Measurements from ENCODE around the gene TEX13D.

TEX13D gene

DNA sequence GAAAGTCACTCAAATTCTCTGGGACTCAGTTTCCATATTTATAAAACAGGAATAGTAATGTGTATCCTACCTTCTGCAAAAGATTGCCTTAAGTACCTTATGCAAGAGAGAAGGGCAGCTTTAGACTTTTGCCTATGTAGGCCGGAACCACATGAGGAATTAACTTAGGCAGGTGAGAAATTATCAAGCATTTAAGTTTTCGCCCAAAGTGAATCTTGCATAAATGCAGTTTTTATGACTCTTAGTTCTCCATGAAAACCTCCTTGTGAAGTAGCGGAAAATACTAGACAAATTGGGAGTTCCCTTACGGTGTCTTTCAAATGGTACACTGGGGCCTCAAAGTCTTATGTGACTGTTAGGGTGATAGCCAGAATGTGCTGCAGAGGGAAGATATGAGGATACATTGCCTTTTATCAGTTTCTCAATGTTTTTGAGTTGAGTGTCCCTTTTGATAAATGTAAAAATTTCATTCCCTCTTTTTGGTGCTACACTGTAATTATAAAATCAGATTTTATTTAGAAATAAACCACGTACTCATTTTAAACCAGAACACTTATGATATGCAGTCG, 16.5 kb downstream of the TEX13D start:
- no peak for DNase-seq

DNA sequence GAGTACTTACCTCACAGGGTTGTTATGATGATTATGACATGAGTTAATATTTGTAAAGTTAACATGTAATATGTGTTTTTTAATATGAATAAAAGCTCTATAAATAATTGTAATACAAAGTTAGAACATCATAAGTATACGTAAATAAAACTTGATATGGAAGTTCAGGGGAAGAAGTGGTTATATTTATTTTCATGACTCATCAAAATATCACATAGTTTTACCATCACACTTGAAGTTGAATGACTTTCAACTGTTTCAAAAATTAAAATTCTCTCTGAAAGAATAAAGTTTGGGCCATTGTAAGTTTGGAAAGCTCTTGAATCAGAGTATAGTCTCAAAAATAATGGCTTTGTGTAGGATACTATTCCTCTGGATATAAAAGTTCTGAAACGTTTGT, 22.2 kb downstream of the TEX13D start:
- no peak for DNase-seq

DNA sequence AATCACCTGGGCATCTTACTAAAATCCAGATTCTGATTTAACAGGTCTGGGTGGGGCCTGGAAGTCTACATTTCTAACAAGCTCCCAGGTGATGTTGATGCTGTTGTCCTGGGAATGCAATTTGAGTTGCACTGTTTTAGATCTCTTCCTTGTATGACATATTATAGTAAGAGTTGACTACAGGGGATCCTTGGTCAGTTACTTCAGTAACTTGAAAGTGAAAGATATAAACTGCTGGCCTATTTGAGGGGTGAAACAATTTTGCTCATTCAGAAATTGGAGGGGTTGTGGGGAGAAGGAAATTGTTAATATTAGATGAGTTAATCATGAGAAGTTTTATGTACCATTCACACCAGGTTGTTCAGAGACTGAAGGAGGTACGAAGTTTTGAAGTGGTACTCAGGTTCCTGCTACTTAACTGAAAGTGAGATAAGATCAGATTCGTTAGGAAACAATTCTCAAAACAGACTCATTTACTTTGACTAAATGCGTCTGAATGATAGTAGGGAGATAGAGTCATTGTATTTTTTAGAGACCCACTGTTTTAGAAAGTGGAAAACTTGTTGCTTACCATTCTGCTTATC, 26.4 kb downstream of the TEX13D start:
- no peak for DNase-seq

DNA sequence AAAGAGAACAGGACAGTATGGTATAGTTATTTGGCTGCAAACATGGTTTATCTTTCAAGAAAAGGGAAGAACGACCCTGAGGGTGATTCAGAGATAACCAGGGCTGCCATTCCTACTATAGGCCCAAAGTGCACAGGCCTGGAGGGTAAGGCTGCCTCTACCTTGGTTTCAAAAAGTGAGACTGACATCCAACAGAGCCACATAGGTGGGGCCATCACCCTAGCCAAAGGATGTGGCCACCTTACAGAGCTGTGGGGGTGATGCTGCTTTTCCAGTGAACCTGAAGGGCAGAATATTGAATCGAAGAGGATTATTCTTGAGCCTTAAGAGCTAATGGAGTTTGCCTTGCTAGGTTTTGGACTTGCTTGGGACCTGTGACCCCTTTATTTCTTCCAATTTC, 29.6 kb downstream of the TEX13D start:
- no peak for DNase-seq

DNA sequence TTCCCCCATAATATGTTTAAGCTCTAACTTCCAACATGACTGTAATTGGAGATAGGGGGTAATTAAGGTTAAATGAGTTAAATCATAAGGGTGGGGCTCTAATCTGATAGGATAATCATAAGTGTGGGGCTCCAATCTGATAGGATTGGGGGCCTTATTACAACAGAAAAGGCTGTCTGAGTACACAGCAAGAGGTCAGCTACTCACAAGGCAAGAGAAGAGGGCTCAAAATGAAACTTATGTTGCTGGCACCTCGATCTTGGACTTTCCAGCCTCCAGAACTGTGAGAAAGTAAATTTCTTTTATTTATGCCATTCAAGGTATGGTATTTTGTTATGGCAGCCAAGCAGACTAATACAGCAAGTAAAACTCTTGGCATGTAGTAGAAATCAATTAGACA, 30.3 kb downstream of the TEX13D start:
- no peak for DNase-seq

DNA sequence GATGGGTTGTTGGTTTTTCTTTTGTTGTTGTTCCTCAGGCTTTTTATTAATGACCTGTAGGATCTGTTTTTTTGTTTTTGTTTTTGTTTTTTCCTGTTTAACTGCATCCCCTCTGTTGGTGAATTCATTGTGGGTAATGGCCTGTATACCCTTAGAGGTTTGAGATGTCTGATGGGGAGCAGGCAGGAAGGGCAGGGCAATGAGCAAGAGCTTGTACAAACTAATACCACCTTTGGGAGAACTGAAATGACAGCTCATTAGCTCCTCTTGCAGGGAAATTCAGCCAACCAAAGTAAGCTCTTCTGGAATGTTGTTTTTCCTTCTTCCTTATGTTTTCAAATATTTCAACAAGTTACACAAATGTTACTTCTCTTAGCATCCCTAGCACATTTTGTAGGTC, 37.3 kb downstream of the TEX13D start:
- no peak for DNase-seq

DNA sequence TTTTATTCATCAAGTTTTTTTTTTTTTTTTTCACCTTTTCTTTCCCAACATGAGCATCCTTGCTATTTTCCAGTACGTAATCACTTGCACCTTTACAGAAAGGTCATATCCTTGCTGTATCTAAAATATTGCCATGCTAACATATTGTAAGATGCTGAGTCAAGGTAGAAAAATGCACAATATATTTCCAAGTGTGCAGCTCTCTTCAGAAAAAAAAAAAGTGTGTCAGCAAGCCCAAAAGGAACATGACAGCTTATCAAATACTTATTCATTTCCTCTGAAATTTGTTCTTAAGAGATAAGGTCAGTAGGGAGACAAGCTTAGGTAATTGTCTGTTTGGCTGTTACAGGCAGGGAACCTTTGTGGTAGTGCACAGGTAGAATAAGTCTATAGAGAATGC, 40.9 kb downstream of the TEX13D start:
- DNase-seq = no peak

DNA sequence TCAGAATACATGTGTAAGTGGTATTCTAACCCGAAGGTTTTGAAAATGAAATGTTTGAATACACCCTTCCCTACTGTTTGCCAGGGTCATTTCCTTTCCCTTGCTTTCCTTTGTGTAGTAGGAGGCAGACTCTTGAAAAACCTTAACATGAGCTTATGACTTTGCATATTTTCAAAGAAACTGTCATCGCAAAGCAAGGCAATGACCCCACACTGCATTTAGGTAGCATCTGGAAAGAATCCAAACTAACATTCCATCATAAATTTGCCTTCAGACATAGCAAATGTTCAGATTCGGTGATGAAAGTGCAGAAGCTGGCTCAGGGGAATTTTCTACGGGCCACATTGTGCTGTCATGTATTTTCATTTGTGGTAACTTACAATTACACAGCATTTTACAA, 46.2 kb downstream of the TEX13D start:
- no peak for DNase-seq

DNA sequence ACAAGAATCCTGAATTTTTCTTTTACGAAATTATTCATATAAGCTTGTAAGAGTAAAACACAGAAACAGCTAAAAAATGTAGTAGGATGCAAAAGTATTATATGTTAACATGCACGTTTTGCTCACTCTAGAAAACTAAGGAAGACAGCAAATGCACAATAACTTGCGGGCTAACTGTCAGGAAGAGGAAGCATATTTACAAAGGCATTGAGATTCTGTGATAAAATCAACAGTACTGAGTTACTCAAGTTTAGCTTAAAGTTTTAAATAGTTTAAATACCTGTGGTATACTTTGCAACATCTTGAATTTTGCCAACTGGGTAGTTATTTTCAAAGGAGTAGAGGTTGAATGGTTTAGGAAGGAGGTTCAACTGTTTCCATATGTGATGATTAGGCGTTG, 50.9 kb downstream of the TEX13D start:
- no peak for DNase-seq

DNA sequence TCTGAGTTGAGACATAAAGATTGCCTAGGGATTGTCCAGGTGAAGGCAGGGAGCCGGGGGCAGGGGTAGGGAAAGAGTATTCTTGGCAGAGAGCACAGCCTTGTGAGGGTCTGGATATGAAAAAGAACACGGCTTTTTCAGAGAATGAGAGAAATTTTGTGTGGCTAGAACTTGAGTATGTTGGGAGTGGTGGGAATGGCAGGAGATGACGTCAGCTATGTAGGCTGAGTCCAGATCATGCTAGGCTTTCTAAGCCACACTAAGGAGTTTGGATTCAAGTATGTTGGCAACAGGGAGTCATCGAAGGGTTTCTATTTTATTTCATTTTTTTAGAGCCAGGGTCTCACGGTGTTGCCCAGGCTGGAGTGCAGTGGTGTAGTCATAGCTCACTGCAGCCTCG, 53.9 kb downstream of the TEX13D start:
- DNase-seq = no peak

Measured in cerebellar nuclear complex (tissue), 1 donor.